Skeletal muscle satellite cell (primary cell): ENCODE data around the gene KRT5.

Experiments
- H3K27me3 ChIP-seq: 2 replicates; pipeline ENCODE4 v1.7.0; 2013; ENCODE audit warnings: low read length; ENCODE audit not compliant: control insufficient read depth, insufficient read depth
- H3K36me3 ChIP-seq: 2 replicates; pipeline ENCODE4 v1.7.0; 2013; ENCODE audit warnings: mild to moderate bottlenecking, control low read depth, low read length; ENCODE audit not compliant: insufficient read depth
- H3K4me1 ChIP-seq: 2 replicates; pipeline ENCODE4 v1.7.0; 2013; ENCODE audit warnings: low read length; ENCODE audit not compliant: control insufficient read depth, insufficient read depth
- H3K4me2 ChIP-seq: 2 replicates; pipeline ENCODE4 v1.7.0; 2013; ENCODE audit warnings: mild to moderate bottlenecking, low read length
- H3K4me3 ChIP-seq: 2 replicates; pipeline ENCODE4 v1.7.0; 2013; ENCODE audit warnings: low read length
- H3K9ac ChIP-seq: 2 replicates; pipeline ENCODE4 v1.7.0; 2013; ENCODE audit warnings: mild to moderate bottlenecking, low read depth, low read length, moderate library complexity
- H3K9me3 ChIP-seq: replicated peaks from 2 replicates; pipeline ENCODE4 v1.7.0; 2013; ENCODE audit warnings: mild to moderate bottlenecking, control low read depth, low read length

Gene KRT5

GRCh38 chr12:52534482-52534881, 14.3 kb upstream of the KRT5 start:
- Histone ChIP-seq H3K4me3 (no peak overlapping the region), H3K9ac (no peak overlapping the region), H3K4me2 (no peak overlapping the region), H3K9me3 (no peaks in the 10 kb centered on the region), H3K4me1 (no peaks in the 10 kb centered on the region), H3K27me3 (peaks cover 36% of the 10 kb centered on the region), H3K36me3 (no peaks in the 10 kb centered on the region)

GRCh38 chr12:52533686-52534470, 13.7 kb upstream of the KRT5 start:
- H3K4me3 ChIP-seq, result no peak overlapping the region
- no peaks in the 10 kb centered on the region for H3K9me3 ChIP-seq
- no peak overlapping the region for H3K4me2 ChIP-seq
- no peak overlapping the region for H3K9ac ChIP-seq
- H3K36me3 ChIP-seq, result no peaks in the 10 kb centered on the region
- H3K4me1 ChIP-seq, result no peaks in the 10 kb centered on the region
- peaks cover 42% of the 10 kb centered on the region for H3K27me3 ChIP-seq

- Histone ChIP-seq H3K4me2 (no peak overlapping the region), H3K4me1 (no peaks in the 10 kb centered on the region), H3K9ac (no peak overlapping the region), H3K36me3 (no peaks in the 10 kb centered on the region), H3K4me3 (no peak overlapping the region), H3K27me3 (peaks cover 45% of the 10 kb centered on the region), H3K9me3 (no peaks in the 10 kb centered on the region)
These were observed 12.4 kb upstream of the KRT5 start for GRCh38 chr12:52532636-52533035.

- no peak overlapping the region for H3K4me2 ChIP-seq
- no peak overlapping the region for H3K9ac ChIP-seq
- no peak overlapping the region for H3K4me3 ChIP-seq
- no peaks in the 10 kb centered on the region for H3K4me1 ChIP-seq
- no peaks in the 10 kb centered on the region for H3K9me3 ChIP-seq
- H3K36me3 ChIP-seq, result no peaks in the 10 kb centered on the region
- H3K27me3 ChIP-seq, result peaks cover 48% of the 10 kb centered on the region
These were observed 11.5 kb upstream of the KRT5 start for GRCh38 chr12:52531566-52532300.

GRCh38 chr12:52530905-52531304, 10.7 kb upstream of the KRT5 start:
- Histone ChIP-seq H3K27me3 (peaks cover 54% of the 10 kb centered on the region), H3K4me2 (no peak overlapping the region), H3K36me3 (no peaks in the 10 kb centered on the region), H3K4me1 (no peaks in the 10 kb centered on the region), H3K4me3 (no peak overlapping the region), H3K9ac (no peak overlapping the region), H3K9me3 (no peaks in the 10 kb centered on the region)

GRCh38 chr12:52530366-52530765, 10.2 kb upstream of the KRT5 start:
- no peak overlapping the region for H3K4me3 ChIP-seq
- peaks cover 59% of the 10 kb centered on the region for H3K27me3 ChIP-seq
- H3K36me3 ChIP-seq, result no peaks in the 10 kb centered on the region
- no peak overlapping the region for H3K9ac ChIP-seq
- no peaks in the 10 kb centered on the region for H3K9me3 ChIP-seq
- no peak overlapping the region for H3K4me2 ChIP-seq
- no peaks in the 10 kb centered on the region for H3K4me1 ChIP-seq

- H3K9me3 ChIP-seq, result no peaks in the 10 kb centered on the region
- H3K4me3 ChIP-seq, result no peak overlapping the region
- no peaks in the 10 kb centered on the region for H3K36me3 ChIP-seq
- no peak overlapping the region for H3K4me2 ChIP-seq
- peaks cover 61% of the 10 kb centered on the region for H3K27me3 ChIP-seq
- no peak overlapping the region for H3K9ac ChIP-seq
- H3K4me1 ChIP-seq, result no peaks in the 10 kb centered on the region
These were observed 9.7 kb upstream of the KRT5 start for GRCh38 chr12:52529846-52530245.

GRCh38 chr12:52529417-52529816, 9.2 kb upstream of the KRT5 start:
- Histone ChIP-seq H3K4me1 (no peaks in the 10 kb centered on the region), H3K9me3 (no peaks in the 10 kb centered on the region), H3K36me3 (no peaks in the 10 kb centered on the region), H3K4me2 (no peak overlapping the region), H3K9ac (no peak overlapping the region), H3K27me3 (peaks cover 59% of the 10 kb centered on the region), H3K4me3 (no peak overlapping the region)

GRCh38 chr12:52528641-52529143, 8.5 kb upstream of the KRT5 start:
- Histone ChIP-seq H3K4me2 (no peak overlapping the region), H3K9me3 (no peaks in the 10 kb centered on the region), H3K4me3 (no peak overlapping the region), H3K4me1 (no peaks in the 10 kb centered on the region), H3K27me3 (peaks cover 64% of the 10 kb centered on the region), H3K36me3 (no peaks in the 10 kb centered on the region), H3K9ac (no peak overlapping the region)

- Histone ChIP-seq H3K9me3 (no peaks in the 10 kb centered on the region), H3K9ac (no peak overlapping the region), H3K4me2 (no peak overlapping the region), H3K4me3 (no peak overlapping the region), H3K36me3 (no peaks in the 10 kb centered on the region), H3K27me3 (peaks cover 71% of the 10 kb centered on the region), H3K4me1 (peaks cover 7% of the 10 kb centered on the region)
These were observed 7.1 kb upstream of the KRT5 start for GRCh38 chr12:52527121-52527800.

GRCh38 chr12:52526511-52526951, 6.3 kb upstream of the KRT5 start:
- Histone ChIP-seq H3K4me3 (no peak overlapping the region), H3K4me2 (no peak overlapping the region), H3K36me3 (no peaks in the 10 kb centered on the region), H3K27me3 (peaks cover 75% of the 10 kb centered on the region), H3K4me1 (peaks cover 12% of the 10 kb centered on the region), H3K9ac (no peak overlapping the region), H3K9me3 (no peaks in the 10 kb centered on the region)
